Endodermal cell (in vitro differentiated cells): ENCODE measurements around the gene FXR2. TPM values are rescaled to one million over a fixed set of nuclear protein-coding genes. Genes with fewer than 3 reads are reported as not detected.

ENCODE experiments used
- DNase-seq: peaks from one replicate; pipeline ENCODE4 v3.0.0-alpha.2; 2017
- H3K27ac ChIP-seq: 2 replicates; pipeline ENCODE4 v1.5.1; 2013; ENCODE audit warnings: mild to moderate bottlenecking, low read depth, low read length, moderate library complexity
- H3K27me3 ChIP-seq: 2 replicates; pipeline ENCODE4 v1.6.1; 2013; ENCODE audit warnings: mild to moderate bottlenecking, low read length, moderate library complexity; ENCODE audit not compliant: insufficient read depth, control insufficient read depth, poor library complexity, severe bottlenecking
- H3K36me3 ChIP-seq: 2 replicates; pipeline ENCODE4 v1.7.0; 2013; ENCODE audit warnings: mild to moderate bottlenecking, low read length, moderate library complexity; ENCODE audit not compliant: control insufficient read depth, insufficient read depth
- H3K4me1 ChIP-seq: one replicate; pipeline ENCODE4 v1.7.0; 2013; ENCODE audit warnings: low read length; ENCODE audit not compliant: control insufficient read depth, insufficient read depth
- H3K4me3 ChIP-seq: 2 replicates; pipeline ENCODE4 v1.5.1; 2013; ENCODE audit warnings: mild to moderate bottlenecking, low read length, moderate library complexity
- H3K9ac ChIP-seq: 2 replicates; pipeline ENCODE4 v1.6.1; 2013; ENCODE audit warnings: mild to moderate bottlenecking, low read length, moderate library complexity; ENCODE audit not compliant: poor library complexity, severe bottlenecking; ENCODE audit errors: extremely low read depth
- H3K9me3 ChIP-seq: 2 replicates; pipeline ENCODE4 v1.6.1; 2013; ENCODE audit warnings: mild to moderate bottlenecking, low read length, moderate library complexity; ENCODE audit not compliant: control insufficient read depth
- H3K27ac Mint-ChIP-seq: 2 replicates; pipeline ENCODE4 v1.8.0; 2020; ENCODE audit warnings: mixed read lengths
- H3K27me3 Mint-ChIP-seq: 2 replicates; pipeline ENCODE4 v1.8.0; 2021; ENCODE audit warnings: mild to moderate bottlenecking, mixed read lengths; ENCODE audit not compliant: insufficient read depth
- H3K36me3 Mint-ChIP-seq: 2 replicates; pipeline ENCODE4 v1.8.0; 2020; ENCODE audit warnings: low read depth, mixed read lengths
- H3K4me1 Mint-ChIP-seq: 2 replicates; pipeline ENCODE4 v1.8.0; 2020; ENCODE audit warnings: mixed read lengths
- H3K4me3 Mint-ChIP-seq: 2 replicates; pipeline ENCODE4 v1.8.0; 2020; ENCODE audit warnings: mild to moderate bottlenecking, moderate library complexity, mixed read lengths
- H3K9me3 Mint-ChIP-seq: 2 replicates; pipeline ENCODE4 v1.8.0; 2020; ENCODE audit warnings: mild to moderate bottlenecking, mixed read lengths
- WGBS, 2 experiments: methylation state at CpG; one replicate each; pipeline versions ENCODE4 v1.1.5 to v1.1.7; 2013; ENCODE audit warnings: missing lambda C conversion rate in 2 of 2, mixed read lengths in 1 of 2; ENCODE audit not compliant: insufficient coverage in 1 of 2, insufficient read length in 1 of 2; 5-methylcytosine and 5-hydroxymethylcytosine counted together
- total RNA-seq, 2 donors: library from RNA; stranded (reverse); fragmentation: NEBNext Ultra II Directional in 1 of 2; extraction: Animal tissue kit (Norgen Biotek cat#: 25700) in 1 of 2; gene quantifications; 2 replicates in 1 of 2; 3 replicates in 1 of 2; pipeline ENCODE4 v1.2.1, GENCODE V29; 2021
- TF ChIP-seq, protein P1 (sequence below): fragments of 200-600 bp; sonication (generic); conservative IDR thresholded peaks from 2 replicates; pipeline ENCODE4 v1.5.0; 2021; ENCODE audit warnings: antibody characterized with exemption, mild to moderate bottlenecking

Gene FXR2
- total RNA-seq, 2 donors from 2014 or later = 52.1 to 53.9 TPM

DNA sequence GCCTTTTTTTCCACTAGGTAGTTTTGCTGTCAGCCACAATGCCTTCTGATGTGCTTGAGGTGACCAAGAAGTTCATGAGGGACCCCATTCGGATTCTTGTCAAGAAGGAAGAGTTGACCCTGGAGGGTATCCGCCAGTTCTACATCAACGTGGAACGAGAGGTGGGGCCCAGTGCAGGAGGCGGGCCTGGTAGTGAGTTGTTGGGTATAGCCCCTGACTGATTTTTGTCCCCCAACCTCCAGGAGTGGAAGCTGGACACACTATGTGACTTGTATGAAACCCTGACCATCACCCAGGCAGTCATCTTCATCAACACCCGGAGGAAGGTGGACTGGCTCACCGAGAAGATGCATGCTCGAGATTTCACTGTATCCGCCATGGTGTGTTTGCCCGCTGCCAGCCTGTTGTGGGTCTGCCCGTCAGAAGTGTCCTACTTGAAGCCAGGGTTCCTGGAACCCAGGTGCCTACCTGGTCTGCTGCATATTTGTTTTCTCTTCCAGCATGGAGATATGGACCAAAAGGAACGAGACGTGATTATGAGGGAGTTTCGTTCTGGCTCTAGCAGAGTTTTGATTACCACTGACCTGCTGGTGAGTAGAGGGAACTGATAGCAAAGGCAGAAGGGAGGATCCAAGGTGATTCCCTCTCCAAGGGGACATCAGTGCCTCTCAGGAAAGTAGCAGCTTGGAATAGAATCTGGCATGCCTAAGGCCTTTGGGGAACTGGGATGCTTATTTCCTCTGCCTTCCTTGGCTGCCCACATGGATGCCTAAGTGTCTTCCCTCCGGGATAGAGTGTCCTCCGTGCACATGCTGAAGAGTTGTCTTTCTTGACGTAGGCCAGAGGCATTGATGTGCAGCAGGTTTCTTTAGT is 37.1 kb downstream of the FXR2 start:
- H3K27me3 Mint-ChIP-seq = no peaks in the 10 kb centered on the region
- peaks cover 62% of the 10 kb centered on the region for H3K36me3 Mint-ChIP-seq
- H3K4me3 Mint-ChIP-seq = no peak overlapping the region

DNA sequence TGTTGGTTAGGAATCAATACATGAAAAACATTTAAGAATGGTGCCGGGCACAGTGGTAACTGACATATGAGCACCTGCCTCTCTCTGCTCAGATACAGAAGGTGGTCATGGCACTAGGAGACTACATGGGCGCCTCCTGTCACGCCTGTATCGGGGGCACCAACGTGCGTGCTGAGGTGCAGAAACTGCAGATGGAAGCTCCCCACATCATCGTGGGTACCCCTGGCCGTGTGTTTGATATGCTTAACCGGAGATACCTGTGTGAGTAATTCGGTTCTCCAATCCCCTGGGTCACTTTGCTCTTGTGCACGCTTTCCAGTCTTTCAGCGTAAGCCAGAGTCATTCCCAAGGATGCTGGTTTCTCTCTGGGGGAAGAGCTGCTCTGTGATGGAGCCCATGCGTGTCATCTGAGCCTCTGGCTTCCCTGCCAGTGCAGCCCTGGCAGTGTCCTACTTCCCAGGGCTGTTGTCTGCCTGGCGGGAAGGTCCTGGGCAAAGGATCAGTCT is 38.2 kb downstream of the FXR2 start:
- WGBS, 2 experiments = 92 to 94% methylated on average over 12 to 14 of the region's 14 CpGs
- Mint-ChIP-seq H3K4me1 (peaks cover 31% of the 10 kb centered on the region), H3K27me3 (no peaks in the 10 kb centered on the region), H3K36me3 (peaks cover 58% of the 10 kb centered on the region), H3K4me3 (peak overlapping the region; percentile 97), H3K9me3 (peaks cover 2% of the 10 kb centered on the region), H3K27ac (peak overlapping the region; percentile 82)
- TF ChIP-seq, protein P1, sequence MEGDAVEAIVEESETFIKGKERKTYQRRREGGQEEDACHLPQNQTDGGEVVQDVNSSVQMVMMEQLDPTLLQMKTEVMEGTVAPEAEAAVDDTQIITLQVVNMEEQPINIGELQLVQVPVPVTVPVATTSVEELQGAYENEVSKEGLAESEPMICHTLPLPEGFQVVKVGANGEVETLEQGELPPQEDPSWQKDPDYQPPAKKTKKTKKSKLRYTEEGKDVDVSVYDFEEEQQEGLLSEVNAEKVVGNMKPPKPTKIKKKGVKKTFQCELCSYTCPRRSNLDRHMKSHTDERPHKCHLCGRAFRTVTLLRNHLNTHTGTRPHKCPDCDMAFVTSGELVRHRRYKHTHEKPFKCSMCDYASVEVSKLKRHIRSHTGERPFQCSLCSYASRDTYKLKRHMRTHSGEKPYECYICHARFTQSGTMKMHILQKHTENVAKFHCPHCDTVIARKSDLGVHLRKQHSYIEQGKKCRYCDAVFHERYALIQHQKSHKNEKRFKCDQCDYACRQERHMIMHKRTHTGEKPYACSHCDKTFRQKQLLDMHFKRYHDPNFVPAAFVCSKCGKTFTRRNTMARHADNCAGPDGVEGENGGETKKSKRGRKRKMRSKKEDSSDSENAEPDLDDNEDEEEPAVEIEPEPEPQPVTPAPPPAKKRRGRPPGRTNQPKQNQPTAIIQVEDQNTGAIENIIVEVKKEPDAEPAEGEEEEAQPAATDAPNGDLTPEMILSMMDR = no peak
- Histone ChIP-seq H3K36me3 (peaks cover 57% of the 10 kb centered on the region), H3K27ac (peak overlapping the region; percentile 18), H3K9me3 (no peaks in the 10 kb centered on the region), H3K27me3 (no peaks in the 10 kb centered on the region), H3K4me3 (peak overlapping the region; percentile 99), H3K9ac (no peak overlapping the region), H3K4me1 (no peaks in the 10 kb centered on the region)
- peak; percentile 51 for DNase-seq

More for the DNA sequence above, 37.1 kb downstream of the FXR2 start:
- Histone ChIP-seq H3K36me3 (peaks cover 60% of the 10 kb centered on the region), H3K4me1 (no peaks in the 10 kb centered on the region), H3K9me3 (no peaks in the 10 kb centered on the region), H3K27ac (no peak overlapping the region), H3K4me3 (no peak overlapping the region), H3K9ac (no peak overlapping the region), H3K27me3 (no peaks in the 10 kb centered on the region)
- DNase-seq = peak; percentile 58
- peaks cover 2% of the 10 kb centered on the region for H3K9me3 Mint-ChIP-seq
- peak overlapping the region; percentile 82 for H3K27ac Mint-ChIP-seq
- H3K4me1 Mint-ChIP-seq = peaks cover 30% of the 10 kb centered on the region
- TF ChIP-seq, protein P1 = no peak
- 96% methylated on average over 14 to 17 of the region's 17 CpGs for WGBS, 2 experiments

DNA sequence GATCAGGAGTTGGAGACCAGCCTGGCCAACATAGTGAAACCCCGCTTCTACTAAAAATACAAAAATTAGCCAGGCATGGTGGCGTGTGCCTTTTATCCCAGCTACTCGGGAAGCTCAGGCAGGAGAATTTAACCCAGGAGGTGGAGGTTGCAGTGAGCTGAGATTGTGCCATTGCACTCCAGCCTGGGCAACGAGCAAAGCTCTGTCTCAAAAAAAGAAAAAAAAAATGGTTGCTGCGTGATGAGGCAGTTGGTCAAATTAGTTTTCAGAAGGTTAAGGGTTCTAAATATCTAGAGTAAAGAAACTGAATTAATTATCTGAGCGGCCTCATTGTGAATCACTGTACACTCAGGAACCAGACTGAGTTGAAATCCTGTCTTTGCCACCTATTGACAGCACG is 38.7 kb downstream of the FXR2 start:
- WGBS, 2 experiments = 91% methylated on average over 7 of the region's 7 CpGs
- peaks cover 61% of the 10 kb centered on the region for H3K36me3 ChIP-seq
- no peak overlapping the region for H3K9ac ChIP-seq

More for the DNA sequence above, 38.7 kb downstream of the FXR2 start:
- TF ChIP-seq, protein P1 = no peak
- peaks cover 2% of the 10 kb centered on the region for H3K9me3 Mint-ChIP-seq
- peak overlapping the region; percentile 99 for H3K4me3 ChIP-seq
- H3K9me3 ChIP-seq = no peaks in the 10 kb centered on the region
- H3K4me1 ChIP-seq = peaks cover 4% of the 10 kb centered on the region
- peak; percentile 30 for DNase-seq
- no peak overlapping the region for H3K27ac ChIP-seq
- H3K4me3 Mint-ChIP-seq = peak overlapping the region; percentile 97
- H3K27me3 Mint-ChIP-seq = no peaks in the 10 kb centered on the region
- no peaks in the 10 kb centered on the region for H3K27me3 ChIP-seq
- peaks cover 32% of the 10 kb centered on the region for H3K4me1 Mint-ChIP-seq
- H3K27ac Mint-ChIP-seq = peak overlapping the region; percentile 82
- peaks cover 63% of the 10 kb centered on the region for H3K36me3 Mint-ChIP-seq
